Peyer's patch (tissue), 4 donors: ENCODE measurements around the gene LHX1. TPM values are rescaled to one million over a fixed set of nuclear protein-coding genes. Genes with fewer than 3 reads are reported as not detected.

Experiments used
- DNase-seq, 3 donors: peaks; one replicate each; pipeline ENCODE4 v3.0.0-alpha.2; 2017 to 2019
- H3K27ac ChIP-seq, 4 donors: fragments of 200-600 bp; sonication (generic); one replicate each; pipeline ENCODE4 v1.5.1; 2016 to 2019
- H3K27me3 ChIP-seq, 2 donors: fragments of 200-600 bp; sonication (generic); one replicate each; pipeline ENCODE4 v1.5.1; 2019
- H3K36me3 ChIP-seq, 3 donors: fragments of 200-600 bp; sonication (generic); one replicate each; pipeline ENCODE4 v1.5.1; 2016 to 2019
- H3K4me1 ChIP-seq, 4 donors: fragments of 200-600 bp; sonication (generic); one replicate each; pipeline ENCODE4 v1.5.1; 2016 to 2019
- H3K4me3 ChIP-seq, 4 donors: fragments of 200-600 bp; sonication (generic); 1 replicate in 3 of 4; 2 replicates in 1 of 4; pipeline ENCODE4 v1.5.1; 2016 to 2019; ENCODE audit warnings: mild to moderate bottlenecking in 1 of 4
- H3K9me3 ChIP-seq, 4 donors: fragments of 200-600 bp; sonication (generic); one replicate each; pipeline ENCODE4 v1.5.1; 2016 to 2019; ENCODE audit warnings: mild to moderate bottlenecking in 1 of 4
- CTCF ChIP-seq, 6 experiments: fragments of 450-650 bp in 4 of 6; fragments of 200-600 bp in 2 of 6; sonication (generic) in 1 of 6; IDR thresholded peaks; one replicate each; pipeline ENCODE4 v1.5.1; 2017 to 2019; ENCODE audit warnings: antibody characterized with exemption in 6 of 6, mild to moderate bottlenecking in 3 of 6, moderate library complexity in 1 of 6
- POLR2A ChIP-seq, 2 donors: fragments of 450-650 bp; IDR thresholded peaks; one replicate each; pipeline ENCODE4 v1.5.1; 2017; ENCODE audit warnings: antibody characterized with exemption in 2 of 2, mild to moderate bottlenecking in 2 of 2, moderate library complexity in 2 of 2
- total RNA-seq, 4 donors: library from RNA; depleted of rRNA; stranded (reverse); fragments of >200 nt; gene quantifications; one replicate each; pipeline ENCODE4 v1.1.0, GENCODE V29; 2016

Gene LHX1
- total RNA-seq, 4 donors from 2014 or later, result not detected

- Histone ChIP-seq H3K4me3 (peak overlapping the region in 1 of 4 donors; percentile 32), H3K4me1 (peaks cover 7 to 68% (median 41%) of the 10 kb centered on the region in 4 donors), H3K27ac (no peak overlapping the region), H3K27me3 (peaks cover 5 to 95% of the 10 kb centered on the region in 2 donors), H3K36me3 (no peaks in the 10 kb centered on the region), H3K9me3 (peaks cover 0 to 14% (median 0%) of the 10 kb centered on the region in 4 donors)
- DNase-seq, result no peak
- TF ChIP-seq POLR2A (IDR thresholded peaks at IDR 0.05), result no peak
- TF ChIP-seq CTCF (IDR thresholded peaks at IDR 0.05), result no peak
Observed at GRCh38 chr17:36937959-36938565, 787 bp downstream of the LHX1 start.

GRCh38 chr17:36938566-36939051, 1.3 kb downstream of the LHX1 start:
- TF ChIP-seq POLR2A (IDR thresholded peaks at IDR 0.05) (no peak), CTCF (IDR thresholded peaks at IDR 0.05) (no peak)
- Histone ChIP-seq H3K27me3 (peaks cover 5 to 97% of the 10 kb centered on the region in 2 donors), H3K4me1 (peaks cover 7 to 66% (median 41%) of the 10 kb centered on the region in 4 donors), H3K4me3 (no peak overlapping the region), H3K36me3 (no peaks in the 10 kb centered on the region), H3K9me3 (peaks cover 0 to 14% (median 0%) of the 10 kb centered on the region in 4 donors), H3K27ac (no peak overlapping the region)
- DNase-seq, result no peak

GRCh38 chr17:36939052-36939801, 2.0 kb downstream of the LHX1 start:
- H3K4me1 ChIP-seq, result peaks cover 7 to 60% (median 38%) of the 10 kb centered on the region in 4 donors
- H3K36me3 ChIP-seq, result no peaks in the 10 kb centered on the region
- no peak overlapping the region for H3K4me3 ChIP-seq
- no peak for TF ChIP-seq POLR2A (IDR thresholded peaks at IDR 0.05)
- no peak for TF ChIP-seq CTCF (IDR thresholded peaks at IDR 0.05)
- H3K27ac ChIP-seq, result no peak overlapping the region
- peaks cover 0 to 14% (median 0%) of the 10 kb centered on the region in 4 donors for H3K9me3 ChIP-seq
- peaks cover 5 to 95% of the 10 kb centered on the region in 2 donors for H3K27me3 ChIP-seq
- no peak for DNase-seq

GRCh38 chr17:36939802-36940312, 2.6 kb downstream of the LHX1 start:
- no peak for DNase-seq
- peaks cover 5 to 93% of the 10 kb centered on the region in 2 donors for H3K27me3 ChIP-seq
- no peaks in the 10 kb centered on the region for H3K36me3 ChIP-seq
- H3K4me1 ChIP-seq, result peaks cover 7 to 54% (median 35%) of the 10 kb centered on the region in 4 donors
- no peak overlapping the region for H3K4me3 ChIP-seq
- H3K9me3 ChIP-seq, result peaks cover 0 to 14% (median 0%) of the 10 kb centered on the region in 4 donors
- TF ChIP-seq CTCF (IDR thresholded peaks at IDR 0.05) (no peak), POLR2A (IDR thresholded peaks at IDR 0.05) (no peak)
- no peak overlapping the region for H3K27ac ChIP-seq

GRCh38 chr17:36940313-36941264, 3.3 kb downstream of the LHX1 start:
- H3K27ac ChIP-seq, result no peak overlapping the region
- H3K4me1 ChIP-seq, result peaks cover 7 to 46% (median 33%) of the 10 kb centered on the region in 4 donors
- no peaks in the 10 kb centered on the region for H3K36me3 ChIP-seq
- H3K9me3 ChIP-seq, result peaks cover 0 to 14% (median 0%) of the 10 kb centered on the region in 4 donors
- no peak for TF ChIP-seq CTCF (IDR thresholded peaks at IDR 0.05)
- no peak for TF ChIP-seq POLR2A (IDR thresholded peaks at IDR 0.05)
- no peak for DNase-seq
- H3K27me3 ChIP-seq, result peaks cover 5 to 90% of the 10 kb centered on the region in 2 donors
- H3K4me3 ChIP-seq, result no peak overlapping the region
